GM19397 (cell line): ENCODE results near the gene C2orf76.
A peak's percentile ranks its signal among the peaks of the same experiment; 100 is the strongest.
"Not testable (repeated sequence)": the region's sequence is repeated elsewhere in the genome, so short reads cannot be mapped to it uniquely, and the experiment has no call there.

Experiments
- ATAC-seq: cut with Tn5 transposase; IDR thresholded peaks from one replicate; pipeline ENCODE4 v1.9.1; 2021; ENCODE audit warnings: mild to moderate bottlenecking, moderate library complexity; ENCODE audit not compliant: unreplicated experiment

The C2orf76 gene

GRCh38 chr2:119366649-119367471 is at the start of gene C2orf76, which contains the start of gene DBI:
C2orf76 (minus strand) TSS chr2:119366834; CDS start chr2:119339959, 26,875 bp downstream.
DBI (plus strand) TSS chr2:119366977; CDS start chr2:119367052, 75 bp downstream.
- ATAC-seq: peak; percentile 97

GRCh38 chr2:119415630-119416029 is 49.0 kb upstream of the C2orf76 start:
- ATAC-seq: no peak

GRCh38 chr2:119414894-119415293 is 48.3 kb upstream of the C2orf76 start:
- ATAC-seq: no peak

- ATAC-seq: no peak
These were observed 42.9 kb upstream of the C2orf76 start for GRCh38 chr2:119409506-119409905.

- ATAC-seq: no peak
These were observed 41.6 kb upstream of the C2orf76 start for GRCh38 chr2:119408221-119408619.

GRCh38 chr2:119407430-119408220 is 41.0 kb upstream of the C2orf76 start:
- ATAC-seq: no peak

- no peak for ATAC-seq
These were observed 38.5 kb upstream of the C2orf76 start for GRCh38 chr2:119405151-119405550.

GRCh38 chr2:119403618-119404017 is 37.0 kb upstream of the C2orf76 start:
- ATAC-seq: not testable (repeated sequence)

- no peak for ATAC-seq
These were observed 36.3 kb upstream of the C2orf76 start for GRCh38 chr2:119402645-119403560.

- ATAC-seq: no peak
These were observed 35.5 kb upstream of the C2orf76 start for GRCh38 chr2:119402106-119402505.

GRCh38 chr2:119397196-119397595 is 30.6 kb upstream of the C2orf76 start:
- ATAC-seq: no peak

- ATAC-seq: no peak
These were observed 27.5 kb upstream of the C2orf76 start for GRCh38 chr2:119393971-119394748.

- no peak for ATAC-seq
These were observed 23.1 kb upstream of the C2orf76 start for GRCh38 chr2:119389615-119390306.

- peak; percentile 70 for ATAC-seq
These were observed 20.9 kb upstream of the C2orf76 start for GRCh38 chr2:119387381-119388129.

GRCh38 chr2:119385466-119385865 is 18.8 kb upstream of the C2orf76 start:
- ATAC-seq: no peak

GRCh38 chr2:119384971-119385370 is 18.3 kb upstream of the C2orf76 start:
- no peak for ATAC-seq

GRCh38 chr2:119383410-119384140 is 16.9 kb upstream of the C2orf76 start:
- no peak for ATAC-seq

- no peak for ATAC-seq
These were observed 11.9 kb upstream of the C2orf76 start for GRCh38 chr2:119378566-119378965.
